HG03442 (cell line): ENCODE data around the gene HERC6.
"Not testable (repeated sequence)": the region's sequence is repeated elsewhere in the genome, so short reads cannot be mapped to it uniquely, and the experiment has no call there.

Experiments
- ATAC-seq: cut with Tn5 transposase; IDR thresholded peaks from one replicate; pipeline ENCODE4 v1.9.1; 2021; ENCODE audit warnings: mild to moderate bottlenecking, moderate library complexity; ENCODE audit not compliant: unreplicated experiment

Gene HERC6

DNA sequence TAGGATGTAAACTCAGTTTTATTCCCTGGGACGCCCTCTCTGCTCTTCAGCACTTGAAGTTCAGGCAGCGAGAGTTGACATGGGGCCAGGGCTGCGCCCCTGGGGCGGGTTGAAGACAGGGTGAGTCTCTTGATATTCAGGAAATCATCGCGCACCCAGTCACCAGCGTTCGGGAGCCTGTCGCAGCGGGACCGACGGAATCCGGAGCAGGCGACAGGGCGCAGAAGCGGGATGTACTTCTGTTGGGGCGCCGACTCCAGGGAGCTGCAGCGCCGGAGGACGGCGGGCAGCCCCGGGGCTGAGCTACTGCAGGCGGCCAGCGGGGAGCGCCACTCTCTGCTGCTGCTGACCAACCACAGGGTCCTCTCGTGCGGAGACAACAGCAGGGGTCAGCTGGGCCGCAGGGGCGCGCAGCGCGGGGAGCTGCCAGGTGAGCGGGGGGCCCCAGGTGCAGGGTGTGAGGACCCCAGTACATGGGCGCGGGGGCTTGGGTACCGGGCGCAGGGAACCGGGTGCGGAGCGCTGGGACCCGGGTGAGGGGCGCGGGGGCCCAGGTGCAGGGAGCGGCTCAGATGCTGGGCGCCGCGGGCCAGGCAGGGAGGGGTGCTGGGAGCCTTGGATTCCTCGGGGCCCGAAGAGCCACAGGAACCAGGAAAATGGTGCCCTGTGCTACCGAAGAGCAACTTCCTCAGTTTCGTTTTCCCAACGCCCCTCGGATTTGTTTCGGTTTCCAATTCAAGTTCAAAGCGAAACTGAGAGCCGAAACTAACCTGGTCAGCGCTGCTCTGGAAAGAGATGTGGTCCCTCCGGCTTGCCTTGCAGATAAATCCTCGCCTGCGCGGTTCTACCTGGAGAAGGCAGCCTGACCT, at the start of gene HERC6:
HERC6 (plus strand) TSS at position 162 of the 869 bp plus-strand sequence; CDS start at position 232, 70 bp downstream.
- ATAC-seq, result peak; percentile 77

DNA sequence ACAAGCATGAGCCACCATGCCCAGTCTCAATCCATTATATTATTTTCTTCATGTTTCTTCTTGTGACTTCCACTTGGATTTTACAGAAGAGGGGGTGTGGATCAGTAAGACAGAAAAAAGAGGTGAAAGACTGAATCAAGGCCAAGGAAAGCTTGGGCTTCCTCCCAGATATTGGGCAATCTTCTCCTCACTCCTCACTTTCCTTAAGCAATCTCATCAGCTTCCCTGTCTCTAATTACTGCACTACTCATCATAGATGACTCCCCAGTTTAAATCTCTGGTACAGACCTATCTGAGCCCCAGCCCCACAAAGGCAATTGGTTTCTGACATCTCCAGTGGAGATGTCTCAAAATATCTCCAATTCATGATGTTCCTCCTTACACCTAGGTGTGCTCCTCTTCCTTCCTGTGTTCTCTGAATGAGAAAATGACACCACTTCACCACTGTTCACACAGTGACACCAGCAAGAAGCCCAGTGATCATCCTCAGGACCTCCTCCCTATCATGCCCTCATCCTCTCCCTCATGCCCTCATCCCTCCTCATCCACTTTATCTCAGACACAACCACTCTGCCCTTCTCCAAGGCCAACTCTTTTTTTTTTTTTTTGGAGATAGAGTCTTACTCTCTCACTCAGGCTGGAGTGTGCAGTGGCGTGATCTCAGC, 44.8 kb upstream of the HERC6 start:
- no peak for ATAC-seq

DNA sequence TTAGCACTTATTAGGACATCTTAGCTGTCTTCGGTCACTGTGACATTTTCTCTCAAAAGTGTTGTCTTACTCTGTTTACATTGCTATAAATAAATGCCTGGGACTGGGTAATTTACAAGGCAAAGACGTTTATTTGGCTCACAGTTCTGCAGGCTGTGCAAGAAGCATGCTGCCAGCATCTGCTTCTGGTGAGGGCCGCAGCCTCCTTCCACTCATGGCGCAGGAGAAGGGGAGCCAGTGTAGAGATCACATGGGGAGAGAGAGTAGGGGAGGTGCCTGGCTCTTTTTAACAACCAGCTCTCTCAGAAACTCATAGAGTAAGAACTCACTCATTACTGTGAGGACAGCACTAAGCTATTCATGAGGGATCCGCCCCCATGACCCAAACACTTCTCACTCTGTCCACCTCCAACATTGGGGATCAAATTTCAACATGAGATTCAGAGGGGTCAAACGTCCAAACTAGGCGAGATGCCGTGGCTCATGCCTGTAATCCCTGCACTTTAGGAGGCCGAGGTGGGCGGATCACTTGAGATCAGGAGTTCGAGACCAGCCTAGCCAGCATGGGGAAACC, 43.5 kb upstream of the HERC6 start:
- no peak for ATAC-seq

DNA sequence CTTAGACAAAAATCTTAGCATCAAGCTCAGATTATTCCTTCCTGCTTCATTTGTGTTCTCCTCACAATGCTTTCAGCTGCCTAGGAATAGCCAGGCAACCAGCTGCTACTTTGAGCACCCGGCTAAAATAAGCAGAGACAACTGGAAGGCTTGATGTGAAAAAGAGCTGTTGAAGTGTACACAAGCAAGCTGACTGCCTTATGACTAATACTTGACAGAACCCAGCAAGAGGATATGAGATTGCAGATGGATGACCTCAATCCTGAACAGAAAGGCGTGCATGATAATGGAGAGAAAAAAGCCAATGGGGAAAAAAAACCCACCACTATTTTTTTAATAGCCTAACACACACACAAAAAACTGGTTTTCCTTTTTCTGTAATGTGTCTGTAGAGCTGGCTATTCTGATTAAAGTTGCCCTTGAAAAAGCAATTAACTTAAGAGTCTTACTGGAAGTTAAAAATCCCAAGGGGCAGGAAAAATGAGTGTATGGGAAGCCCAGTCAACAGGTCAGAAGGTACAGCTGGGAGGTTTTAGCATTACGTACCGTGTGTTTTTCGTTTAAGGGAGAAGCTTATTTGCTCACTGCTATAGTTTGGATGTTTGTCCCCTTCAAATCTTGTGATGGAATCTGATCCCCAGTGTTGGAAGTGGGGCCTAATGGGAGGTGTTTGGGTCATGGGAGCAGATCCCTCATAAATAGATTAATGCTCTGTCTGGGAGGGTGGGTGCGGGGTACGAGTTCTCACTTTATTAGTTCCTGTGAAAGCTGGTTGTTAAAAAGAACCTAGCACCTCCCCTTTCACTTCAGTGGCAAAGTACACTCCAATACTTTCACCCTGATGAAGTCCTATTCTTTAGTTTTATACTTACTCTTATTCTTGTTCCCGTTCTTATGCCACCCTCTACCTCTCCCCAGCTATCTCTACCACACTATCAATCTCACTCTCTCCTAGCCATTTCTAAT, 37.1 kb upstream of the HERC6 start:
- no peak for ATAC-seq

DNA sequence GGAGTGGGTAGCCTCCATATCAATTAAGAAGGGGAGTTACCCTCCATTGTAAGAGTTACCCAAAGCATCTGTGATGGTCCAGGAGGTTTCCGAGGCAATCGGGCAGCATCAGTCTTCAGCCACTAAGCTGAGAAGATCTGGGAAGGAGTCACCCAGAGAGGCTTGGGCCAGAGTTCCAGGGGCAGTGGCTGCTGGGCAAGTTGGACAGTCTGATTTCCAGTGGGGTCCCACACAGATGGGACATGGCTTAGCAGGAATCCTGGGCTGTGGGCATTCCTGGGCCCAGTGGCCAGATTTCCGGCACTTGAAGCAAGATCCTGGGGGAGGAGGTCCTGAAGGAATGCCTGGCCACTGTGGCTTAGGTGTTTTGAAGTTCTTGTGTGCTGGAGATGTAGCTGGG, 31.8 kb upstream of the HERC6 start:
- ATAC-seq, result not testable (repeated sequence)

DNA sequence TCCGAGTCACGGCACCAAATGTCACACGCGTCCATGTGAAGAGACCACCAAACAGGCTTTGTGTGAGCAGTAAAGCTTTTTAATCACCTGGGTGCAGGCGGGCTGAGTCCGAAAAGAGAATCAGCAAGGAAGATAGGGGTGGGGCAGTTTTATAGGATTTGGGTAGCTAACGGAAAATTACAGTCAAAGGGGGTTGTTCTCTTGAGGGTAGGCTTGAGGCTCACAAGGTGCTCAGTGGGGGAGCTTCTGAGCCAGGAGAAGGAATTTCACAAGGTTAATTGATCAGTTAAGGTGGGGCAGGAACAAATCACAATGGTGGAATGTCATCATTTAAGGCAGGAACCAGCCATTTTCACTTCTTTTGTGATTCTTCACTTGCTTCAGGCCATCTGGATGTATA, 29.9 kb upstream of the HERC6 start:
- ATAC-seq, result not testable (repeated sequence)

DNA sequence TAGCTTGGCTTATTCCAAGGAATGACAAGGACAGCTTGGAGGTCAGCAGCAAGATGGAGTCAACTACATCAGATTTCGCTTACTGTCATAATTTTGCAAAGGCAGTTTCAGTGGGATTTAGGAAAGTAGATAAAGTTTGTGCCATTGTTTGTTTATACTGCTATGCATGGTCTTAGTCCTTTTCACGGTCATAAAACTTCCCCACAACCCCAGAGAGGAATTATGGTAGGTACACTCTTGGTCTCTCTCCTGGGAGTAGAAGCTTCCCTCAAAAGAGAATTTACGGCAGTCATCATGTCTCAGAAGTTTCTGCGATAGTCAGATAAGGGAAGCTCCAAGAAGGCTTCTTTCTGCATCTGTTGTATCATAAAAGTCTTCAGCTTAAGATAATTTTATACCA, 27.9 kb upstream of the HERC6 start:
- no peak for ATAC-seq

DNA sequence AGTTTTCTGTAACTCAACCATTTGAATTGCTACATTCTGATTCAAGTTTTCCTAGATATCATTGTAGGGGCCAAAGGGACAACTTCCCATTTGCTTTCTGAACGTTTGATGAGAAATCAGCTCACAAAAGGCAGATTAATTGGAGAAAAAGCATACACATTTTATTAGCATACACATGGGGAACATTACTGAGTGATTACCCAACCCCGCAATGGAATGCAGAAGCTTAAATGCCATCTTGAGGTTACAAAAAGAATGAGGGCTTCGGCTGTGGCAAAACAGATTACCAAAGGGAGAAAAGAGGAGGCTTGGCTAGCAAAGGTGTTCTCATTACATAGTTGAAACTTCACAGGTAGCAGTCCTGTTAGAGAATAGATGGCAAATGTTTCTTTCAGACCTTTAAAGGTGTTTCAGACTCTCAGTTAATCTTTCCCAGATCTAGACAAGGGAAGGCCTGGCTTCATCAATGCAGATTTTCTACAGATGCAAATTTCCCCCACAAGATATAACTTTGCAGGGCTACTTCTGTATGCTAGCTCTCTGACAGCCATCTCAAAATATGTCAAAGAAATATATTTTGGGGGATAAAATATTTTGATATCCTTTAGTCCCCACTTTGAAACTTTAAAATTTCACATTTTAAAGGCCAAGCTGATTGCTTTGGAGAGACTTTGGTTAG, 26.5 kb upstream of the HERC6 start:
- no peak for ATAC-seq

DNA sequence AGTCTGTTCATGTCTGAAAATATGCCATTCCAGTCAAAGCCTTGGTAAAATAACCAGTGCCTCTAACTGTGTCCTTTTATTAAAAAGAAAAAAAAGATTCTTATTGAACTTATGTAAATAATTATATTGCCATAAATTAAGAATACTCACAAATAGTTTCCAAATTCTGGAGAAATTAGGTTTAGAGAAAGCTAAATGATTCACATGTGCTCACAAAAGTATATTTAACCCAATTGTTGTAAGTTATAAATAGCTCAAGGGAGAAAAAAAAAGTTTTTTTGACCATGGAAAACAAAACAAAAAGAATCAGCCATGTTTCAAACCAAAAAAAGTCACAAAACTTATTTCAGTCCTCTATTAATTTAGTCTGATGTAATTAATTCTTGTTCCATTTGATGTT, 25.3 kb upstream of the HERC6 start:
- ATAC-seq, result no peak

DNA sequence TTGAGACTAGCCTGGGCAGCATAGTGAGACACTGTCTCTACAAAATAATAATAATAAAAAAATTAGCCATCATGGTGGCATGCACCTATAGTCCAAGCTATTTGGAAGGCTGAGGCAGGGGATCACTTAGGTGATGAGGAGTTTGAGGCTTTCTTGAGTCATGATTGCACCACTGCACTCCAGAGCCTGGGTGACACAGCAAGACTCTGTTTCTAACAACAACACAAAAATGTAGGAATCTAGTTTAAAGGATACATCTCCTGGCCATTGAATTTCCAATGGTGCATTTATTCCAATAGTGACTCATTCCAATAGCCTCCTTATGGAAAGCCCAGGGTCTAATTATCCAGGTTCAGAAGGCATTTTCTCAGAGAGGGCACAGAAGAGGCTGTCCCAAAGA, 21.9 kb upstream of the HERC6 start:
- no peak for ATAC-seq

DNA sequence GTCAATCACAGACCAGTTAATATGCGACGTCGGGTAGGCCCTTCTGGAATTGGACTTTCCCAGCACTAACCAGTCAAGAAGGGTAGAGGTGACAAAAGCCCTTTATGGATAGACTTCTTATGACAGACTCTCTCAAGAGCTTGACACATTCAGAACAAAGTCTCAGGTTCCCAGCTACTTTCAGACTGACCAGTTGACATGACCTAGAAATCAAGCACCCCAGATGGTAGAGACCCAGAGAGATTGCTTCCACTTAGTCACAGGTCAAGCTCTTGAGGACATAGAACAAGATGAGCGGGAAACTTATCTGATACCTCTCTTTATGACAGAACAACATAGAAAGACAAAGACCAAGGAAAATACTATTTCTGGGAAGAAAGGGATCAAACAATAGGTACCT, 21.4 kb upstream of the HERC6 start:
- no peak for ATAC-seq

DNA sequence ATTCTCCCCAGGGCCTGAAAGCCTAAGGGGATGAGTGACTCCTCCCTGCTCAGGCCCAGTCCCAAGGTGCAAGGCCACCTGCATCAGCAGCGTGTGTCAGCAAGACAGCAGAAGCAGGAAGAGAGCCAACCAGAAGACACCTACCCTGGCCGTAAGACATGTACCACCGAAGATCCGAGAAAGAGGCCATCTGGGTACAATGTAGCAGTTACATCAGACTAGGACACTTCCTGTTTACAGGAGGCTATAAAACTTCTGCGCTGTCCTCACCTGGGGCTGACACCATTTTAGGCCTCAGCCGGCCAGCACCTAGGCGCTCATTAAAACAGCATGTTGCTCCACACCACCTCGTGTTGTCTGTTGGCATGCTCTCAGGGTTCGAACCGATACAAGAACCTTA, 19.1 kb upstream of the HERC6 start:
- no peak for ATAC-seq

DNA sequence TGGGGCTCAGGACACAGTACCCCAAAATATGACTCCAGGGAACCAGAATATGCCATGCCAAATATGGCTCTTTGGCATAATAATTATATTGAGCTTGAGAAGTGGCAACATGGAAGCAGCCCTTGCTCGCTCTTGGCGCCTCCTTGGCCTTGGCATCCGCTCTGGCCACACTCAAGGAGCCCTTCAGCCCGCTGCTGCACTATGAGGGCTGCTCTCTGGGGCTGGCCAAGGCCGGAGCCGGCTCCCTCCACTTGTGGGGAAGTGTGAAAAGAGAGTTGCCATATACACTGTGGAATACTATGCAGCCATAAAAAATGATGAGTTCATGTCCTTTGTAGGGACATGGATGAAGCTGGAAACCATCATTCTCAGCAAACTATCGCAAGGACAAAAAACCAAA, 18.4 kb upstream of the HERC6 start:
- no peak for ATAC-seq

DNA sequence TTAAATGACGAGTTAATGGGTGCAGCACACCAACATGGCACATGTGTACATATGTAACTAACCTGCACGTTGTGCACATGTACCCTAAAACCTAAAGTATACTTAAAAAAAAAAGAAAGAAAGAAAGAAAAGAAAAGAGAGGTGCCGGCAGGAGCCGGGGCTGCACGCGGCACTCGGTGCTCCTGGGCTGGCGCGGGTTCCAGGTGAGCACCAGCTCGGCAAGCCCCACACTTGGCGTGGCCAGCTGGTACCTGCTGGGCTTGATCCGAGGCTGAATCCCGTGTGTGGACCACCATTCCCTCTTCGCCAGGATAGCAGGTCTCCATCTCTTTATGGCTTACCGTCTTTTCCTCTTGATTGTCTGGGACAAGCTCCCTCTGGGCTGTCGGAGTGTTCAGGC, 17.9 kb upstream of the HERC6 start:
- no peak for ATAC-seq

DNA sequence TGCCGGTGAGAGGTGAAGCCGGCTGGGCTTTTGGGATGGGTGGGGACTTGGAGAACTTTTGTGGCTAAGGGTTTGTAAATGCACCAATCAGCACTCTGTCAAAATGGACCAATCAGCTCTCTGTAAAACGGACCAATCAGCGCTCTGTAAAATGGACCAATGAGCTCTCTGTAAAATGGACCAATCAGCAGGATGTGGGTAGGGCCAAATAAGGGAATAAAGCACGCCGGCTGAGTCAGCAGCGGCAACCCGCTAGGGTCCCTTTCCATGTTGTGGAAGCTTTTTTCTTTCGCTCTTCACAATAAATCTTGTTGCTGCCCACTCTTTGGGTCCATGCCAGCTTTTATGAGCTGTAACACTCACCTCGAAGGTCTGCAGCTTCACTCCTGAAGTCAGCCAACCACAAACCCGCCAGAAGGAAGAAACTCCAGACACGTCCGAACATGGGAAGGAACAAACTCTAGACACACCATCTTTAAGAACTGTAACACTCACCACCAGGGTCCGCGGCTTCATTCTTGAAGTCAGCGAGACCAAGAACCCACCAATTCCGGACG, 17.4 kb upstream of the HERC6 start:
- not testable (repeated sequence) for ATAC-seq

DNA sequence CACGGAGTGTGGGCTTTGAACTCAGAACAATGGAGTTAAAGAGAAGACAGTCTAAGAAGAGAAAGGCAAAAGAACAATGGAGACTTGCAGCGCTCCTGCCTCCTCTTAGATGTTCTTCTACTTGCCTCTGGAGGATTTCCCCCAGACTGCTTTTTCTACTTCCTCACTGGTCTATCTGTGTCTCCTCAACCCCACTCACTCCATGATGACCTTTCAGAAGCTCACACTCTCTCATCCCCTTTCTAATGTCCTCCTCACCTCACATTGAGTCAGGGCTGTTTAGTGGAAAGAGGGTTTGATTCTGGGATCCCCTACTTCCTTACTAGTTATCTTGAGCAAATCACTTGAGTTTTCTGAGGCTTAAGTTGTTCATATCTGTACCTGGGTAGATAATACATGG, 12.2 kb upstream of the HERC6 start:
- ATAC-seq, result no peak

DNA sequence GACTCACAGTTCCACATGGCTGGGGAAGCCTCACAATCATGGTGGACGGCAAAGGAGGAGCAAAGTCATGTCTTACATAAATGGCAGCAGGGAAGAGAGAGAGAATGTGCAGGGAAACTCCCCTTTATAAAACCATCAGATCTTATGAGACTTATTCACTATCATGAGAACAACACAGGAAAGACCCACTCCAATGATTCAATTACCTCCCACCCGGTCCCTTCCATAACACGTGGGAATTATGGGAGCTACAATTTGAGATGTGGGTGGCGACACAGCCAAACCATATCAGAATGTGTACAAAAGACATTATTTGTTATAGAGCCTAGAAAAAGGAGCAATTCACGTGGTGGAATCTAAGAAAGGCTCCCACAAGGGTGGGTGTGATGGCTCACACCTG, 10.8 kb upstream of the HERC6 start:
- no peak for ATAC-seq

DNA sequence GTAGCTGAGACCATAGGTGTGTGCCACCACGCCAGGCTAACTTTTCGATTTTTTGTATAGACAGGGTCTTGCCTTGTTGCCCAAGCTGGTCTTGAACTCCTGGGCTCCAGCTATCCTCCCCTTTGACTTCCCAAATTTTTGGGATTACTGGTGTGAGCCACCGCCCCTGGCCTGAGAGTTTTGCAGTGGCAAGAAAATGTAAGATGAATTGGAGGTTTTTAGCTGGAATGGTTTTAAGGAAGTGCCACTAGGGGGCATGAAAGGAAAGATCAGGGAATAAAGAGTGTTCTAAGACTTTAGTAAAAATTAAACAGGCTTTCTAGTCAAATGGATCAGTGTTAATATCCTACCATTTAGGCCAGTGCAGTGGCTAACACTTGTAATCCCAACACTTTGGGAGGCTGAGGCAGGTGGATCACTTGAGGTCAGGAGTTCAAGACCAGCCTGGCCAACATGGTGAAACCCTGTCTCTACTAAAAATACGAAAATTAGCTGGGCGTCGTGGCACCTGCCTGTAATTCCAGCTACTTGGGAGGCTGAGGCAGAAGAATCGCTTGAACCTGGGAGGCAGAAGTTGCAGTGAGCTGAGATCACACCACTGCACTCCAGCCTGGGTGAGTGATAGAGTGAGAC, 9.4 kb upstream of the HERC6 start:
- ATAC-seq, result not testable (repeated sequence)

DNA sequence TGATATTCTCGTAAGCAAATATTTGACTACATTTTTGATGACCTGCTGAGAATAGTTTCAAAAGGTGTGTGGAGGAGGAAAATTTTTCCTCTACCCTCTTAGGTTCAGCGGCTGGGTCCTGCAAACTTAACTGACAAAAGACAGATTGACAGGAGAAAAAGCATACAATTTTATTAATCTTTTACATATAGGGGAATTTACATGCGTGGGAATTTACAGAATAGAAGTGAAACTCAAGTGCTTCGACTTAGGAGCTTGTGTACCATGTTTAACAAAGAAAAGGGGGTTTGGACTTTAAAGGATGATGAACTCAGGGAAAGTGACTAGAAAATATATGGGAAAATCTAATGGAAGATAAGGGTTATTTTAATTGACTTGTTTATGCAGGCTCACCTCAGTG, 2.5 kb downstream of the HERC6 start:
- ATAC-seq, result no peak

DNA sequence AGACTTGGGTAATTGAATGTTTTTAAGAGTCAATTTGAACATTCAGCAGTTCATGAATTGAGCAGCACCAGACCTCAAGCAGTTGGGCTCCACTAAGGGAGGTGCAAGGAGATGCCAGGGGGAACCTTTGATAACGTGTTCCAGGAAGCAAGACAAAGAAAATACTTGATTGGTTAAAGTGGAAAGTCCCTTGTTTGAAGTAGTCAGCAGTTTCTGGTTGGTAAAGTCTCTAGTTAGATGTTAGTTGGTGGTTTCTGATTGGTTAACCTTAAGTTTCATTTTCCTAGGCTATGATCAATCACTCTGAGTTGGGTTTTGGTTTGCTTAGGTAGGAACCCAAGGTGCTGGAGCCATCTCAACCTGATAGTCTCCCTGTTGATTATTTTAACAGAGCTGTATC, 4.0 kb downstream of the HERC6 start:
- ATAC-seq, result no peak
